HCEC 1CT (cell line): Measurements from ENCODE around the gene PRH1.

Experiments
- DNase-seq: peaks from one replicate; pipeline ENCODE4 v3.0.0-alpha.2; 2017

PRH1 gene

DNA sequence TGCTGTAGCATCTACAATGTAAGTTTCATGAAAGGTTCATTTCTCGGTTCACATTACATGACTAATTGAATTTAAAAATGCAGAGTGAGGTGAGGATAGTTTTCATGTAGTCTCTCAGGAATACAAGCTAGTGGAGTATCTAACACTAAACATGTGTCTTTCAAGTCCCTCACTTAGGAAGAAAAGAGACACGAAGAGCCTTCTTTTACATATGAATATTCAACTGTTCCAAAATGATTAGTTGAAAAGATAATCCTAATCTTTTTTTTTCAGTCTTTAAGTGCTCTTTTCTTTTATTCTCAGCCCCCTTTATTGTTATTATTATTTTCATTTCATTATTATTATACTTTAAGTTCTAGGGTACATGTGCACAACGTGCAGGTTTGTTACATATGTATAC, 45.6 kb downstream of the PRH1 start:
- no peak for DNase-seq
